Glutamatergic neuron (in vitro differentiated cells): ENCODE data around the gene VARS1. TPM values are rescaled to one million over a fixed set of nuclear protein-coding genes. Genes with fewer than 3 reads are reported as not detected.

ENCODE experiments used
- DNase-seq: peaks from one replicate; pipeline ENCODE4 v3.0.0; 2022
- H3K27ac Mint-ChIP-seq: one replicate; pipeline ENCODE4 v1.8.0; 2020; ENCODE audit warnings: mild to moderate bottlenecking, mixed read lengths, inconsistent platforms; ENCODE audit not compliant: unreplicated experiment
- H3K27me3 Mint-ChIP-seq: one replicate; pipeline ENCODE4 v1.8.0; 2020; ENCODE audit warnings: mild to moderate bottlenecking, moderate library complexity, mixed read lengths, inconsistent platforms; ENCODE audit not compliant: unreplicated experiment
- H3K36me3 Mint-ChIP-seq: one replicate; pipeline ENCODE4 v1.8.0; 2020; ENCODE audit warnings: mild to moderate bottlenecking, mixed read lengths, inconsistent platforms; ENCODE audit not compliant: unreplicated experiment
- H3K4me1 Mint-ChIP-seq: one replicate; pipeline ENCODE4 v1.8.0; 2020; ENCODE audit warnings: mild to moderate bottlenecking, low read depth, mixed read lengths, inconsistent platforms; ENCODE audit not compliant: unreplicated experiment
- H3K4me3 Mint-ChIP-seq: one replicate; pipeline ENCODE4 v1.8.0; 2020; ENCODE audit warnings: mild to moderate bottlenecking, mixed read lengths, inconsistent platforms; ENCODE audit not compliant: unreplicated experiment
- H3K9me3 Mint-ChIP-seq: one replicate; pipeline ENCODE4 v1.8.0; 2020; ENCODE audit warnings: mild to moderate bottlenecking, moderate library complexity, mixed read lengths, inconsistent platforms; ENCODE audit not compliant: unreplicated experiment
- total RNA-seq: library from RNA; stranded (reverse); fragmentation: NEBNext Ultra II Directional; extraction: Animal tissue kit (Norgen Biotek cat#: 25700); gene quantifications from one replicate; pipeline ENCODE4 v1.2.1, GENCODE V29; 2021; ENCODE audit not compliant: unreplicated experiment
- TF ChIP-seq, protein P1 (sequence below): fragments of 200-600 bp; sonication (generic); IDR thresholded peaks from one replicate; pipeline ENCODE4 v1.5.0; 2021; ENCODE audit not compliant: partially characterized antibody, unreplicated experiment

Gene VARS1
- total RNA-seq, 1 donor from 2014 or later, result 204 TPM

DNA sequence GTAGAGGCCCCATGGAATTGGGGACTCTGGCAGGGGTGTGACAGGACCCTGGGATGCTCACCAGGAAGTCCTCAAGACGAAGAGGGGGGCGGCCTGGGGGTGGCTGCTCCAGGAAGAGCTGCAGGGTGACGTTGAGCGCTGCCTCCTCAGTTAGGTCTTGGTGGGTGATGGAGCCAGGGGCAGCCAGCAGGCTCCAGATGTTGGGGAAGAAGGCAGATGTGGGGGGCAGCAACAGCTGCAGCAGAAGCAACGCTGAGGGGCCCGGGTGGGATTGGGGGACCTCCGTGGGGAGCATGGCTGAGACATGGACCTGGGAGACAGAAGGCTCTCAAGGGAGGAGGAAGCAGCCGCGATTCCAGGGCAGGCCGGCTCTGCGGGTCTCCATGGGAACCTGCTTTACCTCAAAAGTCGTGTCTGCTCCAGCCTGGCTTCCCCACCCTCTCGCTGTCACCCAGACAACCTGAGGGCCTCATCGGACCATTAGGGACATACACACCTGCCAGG, 19.0 kb downstream of the VARS1 start:
- Mint-ChIP-seq H3K4me3 (no peak overlapping the region), H3K27ac (no peak overlapping the region), H3K9me3 (peaks cover 1% of the 10 kb centered on the region), H3K4me1 (no peaks in the 10 kb centered on the region), H3K27me3 (no peaks in the 10 kb centered on the region), H3K36me3 (no peaks in the 10 kb centered on the region)
- DNase-seq, result no peak
- TF ChIP-seq, protein P1, sequence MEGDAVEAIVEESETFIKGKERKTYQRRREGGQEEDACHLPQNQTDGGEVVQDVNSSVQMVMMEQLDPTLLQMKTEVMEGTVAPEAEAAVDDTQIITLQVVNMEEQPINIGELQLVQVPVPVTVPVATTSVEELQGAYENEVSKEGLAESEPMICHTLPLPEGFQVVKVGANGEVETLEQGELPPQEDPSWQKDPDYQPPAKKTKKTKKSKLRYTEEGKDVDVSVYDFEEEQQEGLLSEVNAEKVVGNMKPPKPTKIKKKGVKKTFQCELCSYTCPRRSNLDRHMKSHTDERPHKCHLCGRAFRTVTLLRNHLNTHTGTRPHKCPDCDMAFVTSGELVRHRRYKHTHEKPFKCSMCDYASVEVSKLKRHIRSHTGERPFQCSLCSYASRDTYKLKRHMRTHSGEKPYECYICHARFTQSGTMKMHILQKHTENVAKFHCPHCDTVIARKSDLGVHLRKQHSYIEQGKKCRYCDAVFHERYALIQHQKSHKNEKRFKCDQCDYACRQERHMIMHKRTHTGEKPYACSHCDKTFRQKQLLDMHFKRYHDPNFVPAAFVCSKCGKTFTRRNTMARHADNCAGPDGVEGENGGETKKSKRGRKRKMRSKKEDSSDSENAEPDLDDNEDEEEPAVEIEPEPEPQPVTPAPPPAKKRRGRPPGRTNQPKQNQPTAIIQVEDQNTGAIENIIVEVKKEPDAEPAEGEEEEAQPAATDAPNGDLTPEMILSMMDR, result no peak

DNA sequence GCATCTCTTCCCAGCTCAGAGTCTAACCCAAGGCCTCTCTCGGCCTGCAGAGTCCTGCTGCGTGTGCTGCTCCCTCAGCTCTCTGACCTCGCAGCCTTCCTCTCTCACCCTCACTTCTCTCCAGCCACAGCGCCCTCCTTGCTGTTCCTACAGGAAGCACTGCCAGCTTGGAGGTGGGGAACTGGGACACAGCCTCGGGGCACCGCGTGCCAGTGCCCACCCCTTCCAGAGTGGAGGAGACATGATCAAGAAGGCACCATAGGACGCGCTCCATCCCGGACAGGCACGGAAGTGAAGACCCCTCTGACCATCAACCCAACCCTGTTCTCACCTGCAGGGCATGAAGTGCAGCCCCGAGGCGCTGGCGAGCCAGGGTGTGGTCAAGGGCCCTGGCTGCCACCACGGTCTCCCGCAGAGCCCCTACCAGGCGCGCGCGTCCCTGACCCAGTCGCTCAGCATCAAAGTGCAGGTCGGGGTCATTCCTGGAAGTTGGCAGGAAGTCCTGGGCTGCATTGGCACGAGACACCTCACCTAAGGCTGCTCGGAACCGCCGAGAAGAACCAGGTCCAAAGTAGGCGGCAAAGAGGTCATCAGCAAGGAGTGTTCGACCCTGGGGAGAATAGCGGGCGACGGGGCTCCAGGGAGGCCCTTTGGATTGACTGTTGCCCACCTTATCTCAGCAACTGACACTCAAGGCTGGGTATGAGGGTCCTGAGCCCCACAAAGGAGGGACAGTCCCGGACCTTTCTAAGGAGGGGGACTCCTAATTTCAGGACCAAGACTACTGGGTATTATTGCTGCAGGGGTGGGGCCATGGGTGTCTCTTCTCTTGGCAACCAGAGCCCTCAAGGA, 19.7 kb downstream of the VARS1 start:
- H3K9me3 Mint-ChIP-seq, result peaks cover 1% of the 10 kb centered on the region
- no peaks in the 10 kb centered on the region for H3K27me3 Mint-ChIP-seq
- H3K36me3 Mint-ChIP-seq, result no peaks in the 10 kb centered on the region
- no peak for DNase-seq
- H3K27ac Mint-ChIP-seq, result no peak overlapping the region
- TF ChIP-seq, protein P1, result no peak
- H3K4me1 Mint-ChIP-seq, result no peaks in the 10 kb centered on the region
- H3K4me3 Mint-ChIP-seq, result no peak overlapping the region

DNA sequence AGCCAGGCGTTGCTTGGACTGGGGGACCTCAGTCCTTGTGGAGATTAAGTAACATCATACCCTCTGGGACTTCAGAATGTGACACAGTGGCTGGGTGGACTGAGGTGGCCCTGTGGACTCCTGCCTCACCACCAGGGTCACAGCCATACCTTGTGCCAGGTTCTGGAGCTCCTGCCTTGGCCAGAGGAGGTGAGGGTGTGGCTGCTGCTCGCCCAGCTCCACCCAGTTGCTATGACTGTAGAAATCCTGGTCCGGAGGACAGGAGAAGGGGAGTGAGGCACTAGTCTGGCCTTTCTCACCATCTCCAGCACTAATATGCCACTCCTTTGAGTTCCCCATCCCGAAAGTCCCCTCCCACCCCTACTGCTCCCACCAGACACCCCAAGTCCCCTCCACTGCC, 20.4 kb downstream of the VARS1 start:
- H3K27me3 Mint-ChIP-seq, result no peaks in the 10 kb centered on the region
- DNase-seq, result no peak
- H3K4me3 Mint-ChIP-seq, result no peak overlapping the region
- H3K36me3 Mint-ChIP-seq, result no peaks in the 10 kb centered on the region
- TF ChIP-seq, protein P1, result no peak
- peaks cover 1% of the 10 kb centered on the region for H3K9me3 Mint-ChIP-seq
- no peak overlapping the region for H3K27ac Mint-ChIP-seq
- no peaks in the 10 kb centered on the region for H3K4me1 Mint-ChIP-seq

DNA sequence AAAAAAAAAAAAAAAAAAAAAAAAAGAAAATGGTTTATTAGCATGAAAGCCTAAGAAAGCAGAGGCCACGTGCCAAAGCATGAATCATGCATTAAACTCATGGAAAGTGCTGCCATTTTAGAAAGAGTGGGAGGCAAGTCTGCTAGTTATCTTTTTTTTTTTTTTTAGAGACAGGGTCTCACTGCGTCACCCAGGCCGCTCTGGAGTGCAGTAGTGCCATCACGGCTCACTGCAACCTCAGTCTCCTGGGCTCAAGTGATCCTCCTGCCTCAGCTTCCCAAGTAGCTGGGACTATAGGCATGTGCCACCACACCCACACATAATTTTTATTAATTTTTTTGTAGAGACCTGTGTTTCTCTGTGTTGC, 23.6 kb downstream of the VARS1 start:
- DNase-seq, result no peak
- Mint-ChIP-seq H3K27me3 (no peaks in the 10 kb centered on the region), H3K36me3 (no peaks in the 10 kb centered on the region), H3K4me1 (no peaks in the 10 kb centered on the region), H3K27ac (no peak overlapping the region), H3K4me3 (no peak overlapping the region), H3K9me3 (peaks cover 1% of the 10 kb centered on the region)
- TF ChIP-seq, protein P1, result no peak

DNA sequence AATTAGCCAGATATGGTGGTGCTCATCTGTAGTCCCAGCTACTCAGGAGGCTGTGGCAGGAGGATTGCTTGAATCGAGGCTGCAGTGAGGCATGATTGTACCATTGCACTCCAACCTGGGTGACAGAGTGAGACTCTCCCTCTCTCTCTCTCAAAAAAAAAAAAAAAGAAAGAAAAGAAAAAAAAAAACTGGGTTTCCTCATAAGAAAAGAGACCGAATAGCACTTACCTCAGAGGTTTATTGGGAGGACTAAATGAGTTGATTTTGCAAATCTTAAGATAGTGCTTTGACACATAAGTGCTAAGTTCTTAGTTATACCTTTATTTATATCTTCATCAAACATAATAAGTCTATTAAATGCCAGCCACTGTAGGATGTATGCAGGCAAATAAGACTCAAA, 24.7 kb downstream of the VARS1 start:
- H3K4me1 Mint-ChIP-seq, result no peaks in the 10 kb centered on the region
- TF ChIP-seq, protein P1, result no peak
- no peaks in the 10 kb centered on the region for H3K9me3 Mint-ChIP-seq
- DNase-seq, result no peak
- H3K4me3 Mint-ChIP-seq, result no peak overlapping the region
- no peaks in the 10 kb centered on the region for H3K27me3 Mint-ChIP-seq
- H3K36me3 Mint-ChIP-seq, result no peaks in the 10 kb centered on the region
- no peak overlapping the region for H3K27ac Mint-ChIP-seq
